ENCODE measurements around the gene AOPEP.

AOPEP gene

GRCh38 chr9:94808926-94809700 is 82.6 kb downstream of the AOPEP start:
- in situ Hi-C loops (cut with HindIII; ENCODE audit: low pct_ligation_motif_present, low sequenced_read_pairs) = no loop called here
- Histone ChIP-seq H3K4me3 (ENCODE audit: low read depth, low read length) (no peak overlapping the region), H3K36me3 (replicated peaks) (no peaks in the 10 kb centered on the region), H3K27me3 (replicated peaks) (no peaks in the 10 kb centered on the region), H3K27ac (peak overlapping the region; percentile 2)
- DNase-seq = no peak
- TF ChIP-seq CTCF (IDR thresholded peaks at IDR 0.05; ENCODE audit: low read depth, low read length, missing control alignments) = no peak

GRCh38 chr9:94809778-94810177 is 83.3 kb downstream of the AOPEP start:
- in situ Hi-C loops (cut with HindIII; ENCODE audit: low pct_ligation_motif_present, low sequenced_read_pairs) = no loop called here
- Histone ChIP-seq H3K27ac (no peak overlapping the region), H3K36me3 (replicated peaks) (no peaks in the 10 kb centered on the region), H3K27me3 (replicated peaks) (no peaks in the 10 kb centered on the region), H3K4me3 (ENCODE audit: low read depth, low read length) (no peak overlapping the region)
- no peak for TF ChIP-seq CTCF (IDR thresholded peaks at IDR 0.05; ENCODE audit: low read depth, low read length, missing control alignments)
- no peak for DNase-seq

GRCh38 chr9:94811074-94811473 is 84.6 kb downstream of the AOPEP start:
- H3K36me3 ChIP-seq (replicated peaks) = no peaks in the 10 kb centered on the region
- no peaks in the 10 kb centered on the region for H3K27me3 ChIP-seq (replicated peaks)
- H3K4me3 ChIP-seq (ENCODE audit: low read depth, low read length) = no peak overlapping the region
- TF ChIP-seq CTCF (IDR thresholded peaks at IDR 0.05; ENCODE audit: low read depth, low read length, missing control alignments) = no peak
- no peak for DNase-seq
- in situ Hi-C loops (cut with HindIII; ENCODE audit: low pct_ligation_motif_present, low sequenced_read_pairs) = no loop called here
- no peak overlapping the region for H3K27ac ChIP-seq

GRCh38 chr9:94812343-94812742 is 85.8 kb downstream of the AOPEP start:
- no peaks in the 10 kb centered on the region for H3K27me3 ChIP-seq (replicated peaks)
- no peak overlapping the region for H3K4me3 ChIP-seq (ENCODE audit: low read depth, low read length)
- H3K36me3 ChIP-seq (replicated peaks) = no peaks in the 10 kb centered on the region
- H3K27ac ChIP-seq = no peak overlapping the region
- no peak for TF ChIP-seq CTCF (IDR thresholded peaks at IDR 0.05; ENCODE audit: low read depth, low read length, missing control alignments)
- peak; percentile 36 for DNase-seq
- in situ Hi-C loops (cut with HindIII; ENCODE audit: low pct_ligation_motif_present, low sequenced_read_pairs) = no loop called here

GRCh38 chr9:94813379-94813778 is 86.9 kb downstream of the AOPEP start:
- no peak for TF ChIP-seq CTCF (IDR thresholded peaks at IDR 0.05; ENCODE audit: low read depth, low read length, missing control alignments)
- Histone ChIP-seq H3K27ac (no peak overlapping the region), H3K36me3 (replicated peaks) (no peaks in the 10 kb centered on the region), H3K4me3 (ENCODE audit: low read depth, low read length) (no peak overlapping the region), H3K27me3 (replicated peaks) (no peaks in the 10 kb centered on the region)
- in situ Hi-C loops (cut with HindIII; ENCODE audit: low pct_ligation_motif_present, low sequenced_read_pairs) = no loop called here
- DNase-seq = no peak

All from brain microvascular endothelial cell (primary cell).